Hematopoietic multipotent progenitor cell (in vitro differentiated cells): ENCODE results near the gene IGSF21. TPM values are rescaled to one million over a fixed set of nuclear protein-coding genes. Genes with fewer than 3 reads are reported as not detected.
"Not testable (repeated sequence)": the region's sequence is repeated elsewhere in the genome, so short reads cannot be mapped to it uniquely, and the experiment has no call there.

ENCODE experiments used
- DNase-seq, 3 donors: peaks; one replicate each; pipeline ENCODE4 v3.0.0-alpha.2; 2011 to 2015; ENCODE audit warnings: low read depth in 2 of 3, low spot score in 2 of 3
- total RNA-seq: library from RNA; depleted of rRNA; stranded (reverse); fragments of >200 nt; gene quantifications from one replicate; pipeline ENCODE4 v1.2.3, GENCODE V29; 2012

Gene IGSF21
- total RNA-seq, 1 donor, result under 0.01 TPM

DNA sequence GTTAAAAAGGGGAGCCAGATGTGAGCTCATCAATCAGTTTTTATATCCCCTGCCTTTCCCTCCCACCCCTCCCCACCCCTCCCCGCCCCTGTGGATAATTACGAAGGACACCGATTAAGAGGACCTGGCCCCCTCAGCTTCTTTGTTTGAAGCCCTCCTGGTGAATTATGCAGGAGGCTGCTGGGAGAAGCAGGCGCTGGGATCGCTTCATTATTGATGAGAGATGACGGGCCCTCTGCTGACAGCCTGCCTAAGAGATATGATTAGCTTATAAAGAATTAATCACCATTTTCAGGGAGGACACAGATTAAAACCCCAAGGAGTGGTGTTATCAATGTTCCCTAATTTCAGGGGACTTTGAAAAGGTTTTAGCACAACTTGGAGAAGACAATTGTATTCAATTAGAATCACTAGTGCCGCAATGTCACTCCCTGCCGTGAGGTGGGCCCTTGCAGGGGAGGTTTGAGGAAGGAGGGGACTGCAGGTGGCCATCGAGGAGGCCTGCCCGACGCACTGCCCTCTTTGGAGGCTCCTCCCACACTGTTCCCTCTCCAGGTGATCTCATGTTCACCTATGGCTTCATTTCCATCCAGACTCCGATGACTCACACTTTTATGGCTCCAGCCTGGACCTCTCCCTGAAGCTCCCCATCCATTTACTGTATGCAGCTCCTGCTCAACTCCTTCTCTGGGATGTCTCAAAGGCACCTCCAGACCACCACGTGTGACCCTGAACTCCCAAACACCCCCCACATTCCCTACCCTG, 306.1 kb downstream of the IGSF21 start:
- no peak for DNase-seq

DNA sequence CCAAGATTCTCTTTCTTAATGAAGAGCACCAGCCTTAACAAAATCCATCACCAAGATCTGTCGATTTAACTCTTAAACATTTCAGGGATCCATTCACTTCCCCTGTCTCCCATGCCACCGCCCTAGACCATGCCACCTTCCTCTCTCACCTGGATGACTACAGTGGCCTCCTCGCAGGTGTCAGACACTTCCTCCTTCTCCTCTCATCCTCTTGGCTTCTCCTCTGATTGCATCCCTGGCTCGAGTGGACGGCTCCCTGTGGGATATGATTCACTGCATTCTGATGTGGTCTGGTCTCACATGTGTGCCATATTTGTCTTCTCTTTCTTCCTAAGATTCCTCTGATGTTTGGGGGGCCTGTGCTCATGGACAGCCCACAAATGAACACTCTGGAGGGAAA, 306.7 kb downstream of the IGSF21 start:
- DNase-seq, result no peak

DNA sequence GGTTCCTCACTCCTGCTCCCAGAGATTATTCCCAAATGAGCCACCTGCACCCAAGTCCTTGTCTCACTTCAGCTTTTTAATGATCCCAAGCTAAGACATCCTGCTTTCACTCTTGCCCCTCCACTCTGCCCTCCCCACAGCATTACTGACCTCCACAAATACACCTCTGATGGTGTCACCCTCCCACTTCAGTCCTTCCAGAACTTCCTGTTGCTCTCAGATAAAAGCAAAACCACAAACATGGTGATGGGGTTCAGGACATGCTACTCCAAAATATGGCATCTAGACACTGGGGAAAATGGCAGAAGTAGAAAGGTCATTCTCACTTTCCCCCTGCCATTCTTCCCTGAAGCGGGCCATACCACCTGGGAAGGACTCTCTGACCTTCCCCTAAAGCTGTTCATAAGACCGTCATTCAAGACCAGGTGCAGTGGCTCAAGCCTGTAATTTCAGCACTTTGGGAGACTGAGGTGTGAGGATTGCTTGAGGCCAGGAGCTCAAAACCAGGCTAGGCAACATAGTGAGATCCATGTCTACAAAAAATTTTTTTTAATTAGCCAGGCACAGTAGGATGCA, 307.4 kb downstream of the IGSF21 start:
- DNase-seq, result no peak

DNA sequence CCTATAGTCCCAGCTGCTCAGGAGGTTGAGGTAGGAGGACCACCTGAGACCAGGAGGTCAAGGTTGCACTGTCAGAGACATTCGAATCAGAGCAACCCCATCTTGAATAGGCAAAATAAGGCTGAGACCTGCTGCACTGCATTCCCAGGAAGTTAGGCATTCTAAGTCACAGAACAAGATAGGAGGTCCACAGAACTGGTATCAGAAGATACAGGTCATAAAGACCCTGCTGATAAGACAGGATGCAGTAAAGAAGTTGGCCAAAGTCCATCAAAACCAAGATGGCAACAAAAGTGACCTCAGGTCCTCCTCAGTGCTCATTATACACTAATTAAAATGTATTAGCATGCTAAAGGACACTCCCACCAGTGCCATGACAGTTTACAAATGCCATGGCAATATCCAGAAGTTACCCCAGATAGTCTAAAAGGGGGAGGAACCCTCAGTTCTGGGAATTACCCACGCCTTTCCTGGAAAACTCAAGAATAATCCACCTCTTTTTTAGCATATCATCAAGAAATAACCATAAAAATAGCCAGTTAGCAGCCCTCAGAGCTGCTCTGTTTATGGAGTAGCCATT, 307.9 kb downstream of the IGSF21 start:
- DNase-seq, result no peak

DNA sequence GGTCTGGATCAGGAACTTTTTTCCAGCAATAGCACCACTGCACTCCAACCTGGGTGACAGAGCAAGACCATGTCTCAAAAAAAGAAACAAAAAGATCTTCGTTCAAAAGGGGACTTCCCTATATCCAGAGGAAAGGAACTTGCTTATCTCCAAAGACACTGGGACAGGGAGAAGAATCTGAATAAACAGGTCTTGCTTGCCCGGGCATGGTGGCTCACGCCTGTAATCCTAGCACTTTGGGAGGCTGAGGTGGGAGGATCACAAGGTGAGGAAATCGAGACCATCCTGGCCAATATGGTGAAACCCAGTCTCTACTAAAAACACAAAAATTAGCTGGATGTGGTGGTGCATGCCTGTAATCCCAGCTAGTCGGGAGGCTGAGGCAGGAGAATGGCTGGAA, 308.5 kb downstream of the IGSF21 start:
- not testable (repeated sequence) for DNase-seq

DNA sequence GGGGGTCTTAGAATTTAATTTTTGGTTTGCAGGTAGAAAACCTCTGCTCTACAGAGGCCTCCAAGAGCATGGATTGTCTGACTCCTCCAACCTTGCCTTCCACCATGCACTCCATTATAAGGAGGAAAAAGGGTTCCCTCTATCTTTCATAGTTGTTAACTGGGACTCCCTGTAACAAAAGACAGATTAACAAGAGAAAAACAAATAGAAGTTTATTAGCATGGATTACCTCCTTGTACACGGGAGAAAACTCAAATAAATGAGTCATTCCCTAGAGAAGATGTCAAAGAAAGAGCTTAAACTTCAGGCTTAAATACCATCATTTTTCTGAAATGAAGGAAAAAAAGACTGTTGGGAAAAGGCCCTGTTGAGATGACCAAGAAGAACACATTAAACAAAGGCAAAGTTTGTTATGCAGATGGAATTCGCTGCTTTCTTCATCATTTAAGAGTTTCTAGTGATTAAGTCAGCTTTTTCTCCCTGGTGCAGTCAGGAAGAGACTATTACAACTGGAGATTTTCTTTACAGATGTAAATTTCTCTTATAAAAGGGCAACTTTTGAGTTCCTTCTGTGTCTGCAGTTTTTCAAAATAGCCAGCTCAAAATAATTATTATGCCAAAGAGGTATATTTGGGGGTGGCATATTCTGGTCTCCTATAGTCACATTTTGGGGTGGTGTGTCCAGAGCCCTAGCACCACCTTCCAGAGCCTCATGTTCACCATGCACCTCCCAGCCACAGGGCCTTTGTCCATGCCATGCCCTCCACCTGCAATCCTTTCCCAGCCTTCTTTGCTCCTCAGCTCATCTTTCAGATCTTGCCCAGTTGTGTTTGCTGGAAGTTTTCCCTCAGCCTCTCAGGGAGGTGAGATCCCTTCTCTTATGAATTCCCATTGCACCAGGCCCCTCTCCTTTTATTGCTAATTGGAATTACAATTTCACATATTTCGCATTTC, 310.0 kb downstream of the IGSF21 start:
- no peak for DNase-seq

DNA sequence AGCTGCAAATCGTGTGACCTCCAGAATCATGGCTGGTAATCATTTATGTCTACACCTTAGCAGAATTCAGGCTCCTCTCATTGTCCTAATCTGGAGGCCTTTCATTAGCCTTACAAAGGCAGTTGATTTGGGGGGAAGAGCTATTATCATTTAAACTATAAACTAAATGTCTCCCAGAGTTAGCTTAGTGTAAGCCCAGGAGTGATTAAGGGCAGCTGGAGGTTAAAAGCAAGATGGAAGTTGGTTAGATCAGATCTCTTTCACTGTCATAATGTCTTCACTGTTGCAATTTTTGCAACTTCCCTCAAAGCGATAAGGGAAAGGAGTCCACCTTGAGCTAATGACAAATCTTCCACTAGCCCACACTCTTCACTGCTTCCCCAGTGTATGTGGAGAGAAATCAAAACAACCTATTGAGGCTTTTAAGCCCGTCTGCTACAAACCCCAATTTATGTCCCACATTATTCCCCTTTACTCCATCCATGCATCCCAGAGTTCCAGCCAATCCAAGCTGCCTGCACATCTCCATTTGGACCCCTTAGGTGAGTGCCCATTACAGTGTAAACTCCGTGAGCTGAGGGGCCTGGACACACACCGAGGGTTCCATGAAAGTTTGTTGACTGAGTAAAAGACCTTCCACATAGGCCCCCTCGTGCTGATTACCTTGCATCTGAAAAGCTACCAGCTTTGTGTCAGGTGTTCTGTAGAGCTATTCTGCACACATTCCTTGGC, 311.7 kb downstream of the IGSF21 start:
- no peak for DNase-seq

DNA sequence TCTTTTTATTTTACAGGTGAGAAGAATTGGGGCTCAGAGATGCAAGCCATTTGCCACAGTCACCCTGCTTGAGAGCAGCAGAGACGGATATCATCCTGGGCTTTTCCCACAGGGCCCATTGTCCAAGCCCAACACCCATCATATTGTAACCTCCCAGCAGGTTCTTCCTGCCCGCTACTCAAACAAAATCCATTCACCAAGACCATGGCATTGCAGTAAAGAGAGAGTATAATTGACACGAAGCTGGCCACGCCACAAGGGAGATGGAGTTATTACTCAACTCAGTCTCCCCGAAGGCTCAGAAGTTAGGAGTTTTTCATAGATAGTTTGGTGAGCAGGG, 312.2 kb downstream of the IGSF21 start:
- DNase-seq, result no peak

DNA sequence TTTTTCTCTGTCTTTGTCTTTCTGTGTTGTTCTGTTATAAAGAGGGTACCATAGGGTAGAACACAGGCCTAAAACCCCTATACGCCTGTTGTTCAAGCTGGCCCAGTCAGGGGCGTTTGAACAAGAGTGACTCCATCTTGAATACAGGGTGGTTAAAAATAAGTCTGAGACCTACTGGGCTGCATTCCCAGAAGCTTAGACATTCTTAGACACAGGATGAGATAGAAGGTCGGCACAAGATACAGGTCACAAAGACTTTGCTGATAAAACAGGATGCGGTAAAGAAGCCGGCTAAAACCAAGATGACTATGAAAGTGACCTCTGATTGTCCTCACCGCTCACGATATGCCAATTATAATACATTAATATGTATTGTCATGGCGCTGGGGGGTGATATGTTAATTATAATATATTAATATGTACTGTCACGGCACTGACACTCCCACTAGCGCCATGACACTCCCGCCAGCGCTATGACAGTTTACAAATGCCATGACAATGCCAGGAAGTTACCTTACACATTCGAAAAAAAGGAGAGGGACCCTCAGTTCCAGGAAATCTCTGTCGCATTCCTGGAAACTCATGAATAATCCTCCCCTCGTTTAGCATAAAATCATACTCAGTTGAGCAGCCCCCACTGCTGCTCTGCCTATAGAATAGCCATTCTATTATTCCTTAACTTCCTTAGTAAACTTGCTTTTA, 314.6 kb downstream of the IGSF21 start:
- no peak for DNase-seq

DNA sequence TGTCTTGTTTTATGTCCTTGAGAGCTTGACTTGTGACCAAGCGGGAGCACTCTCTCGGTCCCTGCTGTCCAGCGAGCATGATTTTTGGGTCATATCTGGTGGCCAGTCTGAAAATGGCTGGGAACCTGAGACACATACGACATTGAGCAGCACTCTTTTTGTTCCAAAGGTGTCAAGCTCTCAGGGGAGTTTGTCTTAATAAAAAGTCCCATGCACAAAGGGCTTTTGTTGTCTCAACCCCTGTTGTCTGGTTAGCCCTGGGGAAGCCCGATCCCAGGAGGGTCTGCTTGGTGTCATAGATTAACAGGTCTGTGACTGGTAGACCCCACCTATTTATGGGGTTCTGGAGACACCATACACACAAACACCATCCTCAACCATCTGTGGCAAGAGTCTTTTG, 315.4 kb downstream of the IGSF21 start:
- no peak for DNase-seq

DNA sequence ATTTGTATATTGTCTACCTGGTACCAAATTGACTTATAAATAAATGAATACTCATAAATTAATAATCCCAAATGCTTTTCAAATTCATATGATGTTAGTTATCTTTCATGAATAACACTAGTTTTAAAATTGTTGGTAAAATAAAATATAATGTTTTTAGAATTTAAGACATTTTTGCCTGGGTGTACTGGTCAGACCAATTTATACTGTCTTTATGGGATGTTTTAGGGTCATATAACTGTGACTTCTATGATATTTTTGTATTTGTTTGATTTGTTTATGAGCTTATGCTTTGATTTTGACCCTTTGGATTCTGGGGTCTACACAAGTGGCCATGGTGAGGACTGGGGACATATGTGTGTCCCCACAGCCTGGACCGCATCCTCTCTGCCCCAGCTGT, 319.0 kb downstream of the IGSF21 start:
- no peak for DNase-seq
